Stimulated activated CD4-positive, alpha-beta T cell treated with anti-CD3 and anti-CD28 coated beads, Interleukin-15, amount 100 ng/mL, for 48 hours (primary cell): Measurements from ENCODE around the gene MCFD2.

Experiments used
- DNase-seq, 2 donors: peaks; one replicate each; pipeline ENCODE4 v3.0.0-alpha.2; 2020; ENCODE audit warnings: low read depth in 2 of 2

MCFD2 gene

DNA sequence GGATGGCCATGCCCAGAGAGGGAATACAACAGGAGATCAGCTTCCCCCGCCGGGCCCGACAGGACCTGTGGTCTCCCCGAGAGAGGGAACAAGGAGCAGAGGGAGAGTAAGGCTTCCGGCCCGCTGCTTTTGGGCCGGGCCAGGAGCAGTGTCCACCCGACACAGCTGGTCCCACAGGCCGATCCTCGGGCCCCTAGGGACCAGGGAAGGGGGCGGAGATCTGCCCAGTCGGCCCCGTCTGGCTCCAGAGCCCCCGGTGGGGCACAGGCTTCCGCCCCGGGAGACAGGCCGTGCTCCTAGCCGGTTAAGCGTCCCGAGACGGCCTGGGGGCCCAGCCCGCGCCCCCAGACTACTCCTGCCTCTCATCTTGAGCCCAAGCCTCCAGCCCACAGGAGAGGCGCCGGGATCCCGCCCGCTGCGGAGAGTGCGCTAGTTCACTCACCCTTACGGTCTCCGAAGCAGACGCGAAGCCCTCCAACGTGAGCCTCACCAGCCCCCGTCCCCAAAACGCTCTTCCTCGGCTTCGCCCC lies at the start of gene MCFD2:
Gene MCFD2 (minus strand): TSS at position 526 of the 530 bp plus-strand sequence. CDS start 6,635 bp downstream, outside the sequence.
- peak in 1 of 2 donors; percentile 22 for DNase-seq

GRCh38 chr2:46964835-46965560 lies 49.4 kb upstream of the MCFD2 start:
- no peak for DNase-seq

DNA sequence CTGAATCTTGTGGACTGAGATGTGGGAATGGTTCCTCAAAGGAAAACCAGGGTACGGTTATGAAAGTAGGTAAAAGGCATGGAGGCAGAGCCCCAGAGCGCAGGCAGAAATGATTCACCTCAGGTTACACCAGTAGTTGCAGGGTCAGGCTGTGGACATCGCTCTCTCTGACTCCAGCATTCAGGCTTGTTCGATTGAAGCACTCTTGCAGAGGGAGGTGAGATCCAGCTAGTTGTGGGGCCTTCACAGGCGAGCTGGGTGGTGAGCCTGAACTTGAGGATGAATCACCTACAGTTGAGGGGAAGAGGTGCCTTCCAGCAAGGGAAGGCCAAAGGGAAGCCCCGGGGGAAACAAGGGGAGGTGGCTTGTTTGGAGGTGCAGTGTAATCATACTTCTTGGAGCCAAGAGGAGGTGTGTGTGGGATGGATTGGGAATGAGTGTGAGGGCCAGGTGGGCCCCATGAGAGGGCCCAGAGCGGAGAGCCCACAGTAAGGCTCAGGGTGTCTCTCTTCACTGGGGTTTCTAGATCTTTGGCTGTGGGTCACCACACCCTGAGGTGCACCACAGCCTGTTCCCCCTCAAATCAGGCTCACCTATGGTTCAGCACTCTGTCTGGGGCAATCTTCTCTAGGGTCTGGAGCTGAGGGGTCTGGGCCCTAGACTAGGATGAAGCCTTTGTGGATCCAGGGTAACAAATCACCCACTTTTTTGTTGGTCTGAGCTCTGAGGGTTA lies 48.5 kb upstream of the MCFD2 start:
- DNase-seq = no peak

DNA sequence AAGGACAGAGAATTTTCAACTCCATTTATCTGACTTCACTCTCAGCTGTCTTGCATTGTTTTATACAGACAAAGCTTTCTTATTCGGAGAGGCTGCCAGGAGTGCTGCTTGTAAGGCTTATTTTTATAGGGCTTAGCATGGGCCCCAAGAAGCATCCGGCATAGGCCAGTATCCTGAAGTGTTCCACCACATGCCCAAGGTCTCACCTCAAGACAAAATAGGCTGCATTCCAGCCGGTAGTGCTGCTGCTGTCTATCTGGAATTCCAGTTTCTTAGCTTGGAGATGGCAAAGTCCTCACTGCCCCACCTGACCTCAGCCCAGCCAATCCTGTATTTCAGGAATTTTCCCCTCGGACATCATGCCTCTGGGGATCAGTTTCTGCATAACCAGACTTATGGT lies 47.6 kb upstream of the MCFD2 start:
- no peak for DNase-seq

DNA sequence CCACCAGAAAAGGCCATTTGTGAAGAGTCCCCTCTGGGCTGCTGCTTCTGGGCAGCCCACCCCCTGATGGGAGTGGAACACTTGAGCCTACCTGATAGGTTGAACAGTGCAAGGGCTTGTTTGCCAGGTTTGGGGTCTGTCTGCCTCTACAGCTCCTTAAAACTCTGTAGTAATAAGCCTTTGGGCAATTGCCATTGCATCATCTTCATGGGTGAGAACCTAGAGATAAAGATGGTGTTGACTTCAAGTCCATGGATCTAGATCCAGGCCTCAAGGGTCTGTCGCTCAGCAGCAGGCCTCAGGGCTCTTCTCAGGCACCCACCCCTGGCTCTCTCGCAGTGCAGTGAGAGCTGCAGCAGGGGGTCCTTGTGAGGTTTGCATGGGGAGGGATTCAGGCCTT lies 47.1 kb upstream of the MCFD2 start:
- no peak for DNase-seq

GRCh38 chr2:46960618-46961017 lies 45.0 kb upstream of the MCFD2 start:
- no peak for DNase-seq

DNA sequence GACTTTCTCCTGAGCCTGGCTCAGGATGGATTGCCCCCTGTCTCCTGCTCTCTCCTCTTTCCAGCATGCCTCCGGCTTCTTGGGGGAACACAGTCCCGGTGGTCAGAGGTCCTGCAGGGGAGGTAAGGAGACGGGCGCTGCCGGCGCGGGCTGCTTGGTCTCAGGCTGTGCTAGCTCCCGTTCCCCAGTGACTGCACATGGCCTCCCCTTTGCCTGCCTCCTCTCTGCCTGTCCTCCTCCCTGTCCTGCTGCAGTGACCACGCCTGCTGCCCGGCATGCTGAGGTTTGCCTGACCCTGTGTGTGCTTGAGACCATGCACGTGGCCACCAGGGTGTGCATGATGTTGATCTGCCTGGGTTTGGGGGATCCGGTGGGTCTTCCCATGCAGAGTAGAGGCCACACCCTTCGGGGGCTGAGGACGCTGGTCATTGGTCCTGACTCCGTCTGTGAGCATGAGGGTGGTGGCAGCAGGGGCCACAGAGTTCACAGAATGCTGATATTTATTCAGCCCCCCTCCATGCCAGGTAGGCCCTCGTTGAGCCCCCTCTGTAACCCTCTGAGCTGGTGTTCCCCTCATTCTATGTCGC lies 42.9 kb upstream of the MCFD2 start:
- DNase-seq = no peak

DNA sequence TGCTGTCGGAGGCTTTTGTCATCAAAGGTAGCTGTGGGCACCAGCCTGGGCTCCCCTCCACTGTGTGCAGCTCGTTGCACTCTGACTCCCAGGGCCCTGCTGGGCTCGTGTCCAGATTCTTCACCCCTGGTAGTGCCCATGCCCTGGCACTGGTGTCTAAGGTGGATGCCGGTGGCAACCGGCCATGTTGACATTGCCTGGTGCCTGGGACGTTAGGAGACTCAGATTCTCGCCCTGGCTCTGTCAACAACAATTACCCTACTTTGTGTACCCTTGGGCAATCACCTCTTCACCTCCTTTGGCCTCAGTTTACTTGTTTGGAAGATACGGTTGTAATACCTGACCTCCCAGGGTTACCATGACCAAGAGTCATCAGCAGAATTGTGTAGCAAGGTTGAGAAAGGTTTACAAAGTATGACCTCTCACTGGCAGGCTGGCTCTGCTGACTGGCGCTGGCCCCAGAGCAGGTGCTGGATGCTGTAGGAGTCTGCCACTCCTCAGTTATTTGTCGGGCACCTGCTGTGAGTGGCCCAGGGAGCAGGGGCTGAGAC lies 41.5 kb upstream of the MCFD2 start:
- DNase-seq = no peak

- DNase-seq = no peak
These were observed 40.2 kb upstream of the MCFD2 start for GRCh38 chr2:46955764-46956163.

- DNase-seq = no peak
These were observed 39.5 kb upstream of the MCFD2 start for GRCh38 chr2:46954951-46955571.

- no peak for DNase-seq
These were observed 36.6 kb upstream of the MCFD2 start for GRCh38 chr2:46952171-46952570.

DNA sequence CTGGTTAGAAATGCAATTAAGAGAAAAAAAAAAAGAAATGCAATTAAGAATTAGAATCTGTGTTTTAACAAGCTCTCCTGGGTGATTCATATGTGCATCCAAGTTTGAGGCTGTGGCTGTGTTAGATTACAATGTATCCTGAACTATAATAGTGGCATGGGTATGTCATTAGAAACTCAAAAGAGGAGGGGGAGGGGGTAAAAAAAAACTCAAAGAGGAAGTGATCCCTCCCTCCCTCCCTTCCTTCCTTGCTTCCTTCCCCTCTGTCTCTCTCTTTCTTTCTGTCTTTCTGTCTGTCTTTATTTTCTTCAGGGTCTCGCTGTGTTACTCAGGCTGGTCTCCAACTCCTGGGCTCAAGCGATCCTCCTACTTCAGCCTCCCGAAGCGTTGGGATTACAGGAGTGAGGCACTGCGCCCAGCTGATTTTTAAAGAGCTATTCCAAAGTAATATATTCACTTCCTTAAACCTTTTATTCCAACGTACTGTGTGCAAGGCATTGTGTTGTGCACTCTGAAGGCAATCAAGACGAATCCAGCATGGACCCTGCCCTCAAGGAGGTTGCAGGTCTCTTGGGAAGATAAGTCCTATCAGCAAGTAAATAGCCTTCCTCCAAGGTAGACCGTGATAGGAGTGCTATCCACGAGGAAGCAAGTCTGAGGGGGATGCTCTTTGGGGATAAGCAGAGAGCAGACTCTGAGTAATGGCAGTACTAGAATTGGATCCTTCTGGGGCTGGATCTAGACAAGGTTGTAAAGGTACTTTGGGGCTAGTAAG lies 35.9 kb upstream of the MCFD2 start:
- no peak for DNase-seq

DNA sequence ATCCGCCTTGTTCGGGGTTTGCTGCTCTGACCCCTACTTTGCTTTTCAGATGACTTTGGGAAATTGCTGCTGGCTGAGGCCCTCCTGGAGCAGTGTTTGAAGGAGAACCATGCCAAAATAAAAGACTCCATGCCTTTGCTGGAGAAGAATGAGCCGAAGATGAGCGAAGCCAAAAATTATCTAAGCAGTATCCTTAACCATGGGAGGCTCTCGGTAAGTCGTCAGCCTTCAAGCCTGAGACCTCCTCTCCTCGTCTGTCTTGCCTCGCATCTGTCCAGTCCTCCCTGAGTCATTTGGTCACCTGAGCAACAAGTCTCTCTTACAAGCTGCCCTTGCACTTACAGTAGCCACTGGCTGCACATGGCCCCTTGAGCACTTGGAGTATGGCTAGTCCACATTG lies 34.7 kb upstream of the MCFD2 start:
- no peak for DNase-seq

- DNase-seq = no peak
These were observed 32.2 kb upstream of the MCFD2 start for GRCh38 chr2:46947841-46948240.

DNA sequence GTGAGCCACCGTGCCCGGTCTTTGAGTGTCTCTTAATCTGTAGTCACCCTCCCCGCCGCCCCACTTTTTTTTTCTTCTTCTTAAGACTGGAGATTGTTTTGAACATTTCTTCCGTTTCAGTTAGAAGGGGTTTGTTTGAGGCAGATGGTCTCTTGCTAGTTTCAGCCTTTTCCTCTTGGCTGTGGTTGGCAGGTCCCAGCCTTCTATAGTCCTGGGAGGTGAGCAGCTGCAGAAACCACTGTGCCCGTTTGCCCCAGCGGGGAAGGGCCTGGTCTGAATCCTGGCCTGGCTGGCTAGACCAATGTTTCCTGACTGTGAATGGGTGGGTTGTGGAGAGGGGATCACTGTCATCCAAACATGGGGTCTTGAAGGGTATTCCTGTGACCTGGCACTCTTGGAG lies 30.1 kb upstream of the MCFD2 start:
- no peak for DNase-seq

- DNase-seq = peak; percentile 66 to 75
These were observed 28.5 kb upstream of the MCFD2 start for GRCh38 chr2:46943881-46944798.

DNA sequence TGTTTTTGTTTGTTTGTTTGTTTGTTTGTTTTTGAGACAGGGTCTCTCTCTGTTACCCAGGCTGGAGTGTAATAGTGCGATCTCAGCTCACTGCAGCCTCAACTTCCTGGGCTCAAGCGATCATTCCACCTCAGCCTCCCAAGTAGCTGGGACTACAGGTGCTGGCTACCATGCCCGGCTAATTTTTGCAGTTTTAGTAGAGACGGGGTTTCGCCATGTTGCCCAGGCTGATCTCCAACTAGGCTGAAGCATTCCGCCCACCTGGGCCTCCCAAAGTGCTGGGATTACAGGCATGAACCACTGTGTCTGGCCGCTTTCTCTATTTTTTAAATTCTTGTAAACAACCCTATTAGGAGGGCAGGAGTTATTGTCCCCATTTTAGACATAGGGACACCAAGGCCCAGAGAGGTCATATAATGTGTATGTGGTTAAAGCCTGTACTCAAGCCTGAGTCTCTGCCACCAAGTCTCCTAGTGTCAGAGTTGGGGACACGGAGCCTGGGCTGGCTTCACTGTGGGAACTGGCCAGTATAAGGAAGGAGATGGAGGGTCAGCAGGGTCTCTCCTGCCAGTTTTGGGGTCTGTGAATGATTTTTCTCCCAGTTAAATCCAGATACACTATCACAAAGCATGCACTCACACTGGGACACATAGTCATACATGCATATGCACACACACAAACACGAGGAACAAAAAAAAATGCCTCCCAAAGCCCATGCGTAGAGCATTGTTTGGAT lies 27.5 kb upstream of the MCFD2 start:
- no peak for DNase-seq

- DNase-seq = peak; percentile 52 to 62
These were observed 26.5 kb upstream of the MCFD2 start for GRCh38 chr2:46942143-46942526.

DNA sequence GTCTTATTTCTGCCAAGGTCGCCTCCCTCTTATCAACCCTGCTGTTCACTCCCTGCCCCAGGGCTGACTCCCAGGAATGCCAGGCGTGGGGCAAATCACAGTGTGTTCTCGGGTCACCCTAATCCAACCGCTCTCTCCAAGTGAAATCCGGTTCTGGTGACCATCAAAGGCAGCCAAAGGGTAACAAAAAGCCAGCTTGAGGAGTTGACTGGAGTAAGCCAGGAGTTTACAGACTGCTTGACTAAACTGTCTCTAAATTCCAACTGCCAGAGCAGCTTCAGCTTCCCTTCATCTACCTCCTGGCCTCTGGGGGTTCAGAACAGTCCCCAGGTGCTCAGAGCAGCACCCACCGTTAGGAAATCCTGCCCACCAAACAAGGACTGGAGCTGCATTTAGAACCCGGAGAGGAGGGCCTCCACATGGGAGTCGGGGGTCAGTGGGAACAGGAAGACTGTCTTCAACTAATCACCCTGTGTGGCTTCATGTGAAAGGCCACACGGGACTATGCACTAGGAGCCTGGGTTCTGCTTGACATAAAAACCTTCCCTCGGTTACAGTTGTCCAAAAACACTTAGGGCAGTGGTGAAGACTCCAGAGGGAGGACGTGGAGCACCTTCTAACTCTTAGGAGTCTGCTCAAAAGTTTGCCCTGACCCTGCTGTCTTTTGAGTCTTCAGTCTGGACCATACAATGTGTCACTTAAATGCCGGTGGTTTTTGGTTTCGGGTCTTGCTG lies 24.2 kb upstream of the MCFD2 start:
- no peak for DNase-seq
